Measurements from ENCODE around the gene KLK7.

KLK7 gene

GRCh38 chr19:50932018-50932689, 51.6 kb downstream of the KLK7 start:
- DNase-seq (ENCODE audit: low read depth) = no peak

GRCh38 chr19:50931023-50931422, 52.7 kb downstream of the KLK7 start:
- DNase-seq (ENCODE audit: low read depth) = no peak

- DNase-seq (ENCODE audit: low read depth) = no peak
Observed at GRCh38 chr19:50928831-50929230, 54.9 kb downstream of the KLK7 start.
